22Rv1 (cell line): ENCODE measurements around the gene PKN1.

Source experiments
- ZFX ChIP-seq: fragments of 450-650 bp; IDR thresholded peaks from 2 replicates; pipeline ENCODE4 v1.6.1; 2017; ENCODE audit warnings: antibody characterized with exemption, borderline replicate concordance
- TF ChIP-seq, protein P1 (sequence below): fragments of 450-650 bp; IDR thresholded peaks from 2 replicates; pipeline ENCODE4 v1.5.1; 2017; ENCODE audit warnings: mild to moderate bottlenecking

DNA sequence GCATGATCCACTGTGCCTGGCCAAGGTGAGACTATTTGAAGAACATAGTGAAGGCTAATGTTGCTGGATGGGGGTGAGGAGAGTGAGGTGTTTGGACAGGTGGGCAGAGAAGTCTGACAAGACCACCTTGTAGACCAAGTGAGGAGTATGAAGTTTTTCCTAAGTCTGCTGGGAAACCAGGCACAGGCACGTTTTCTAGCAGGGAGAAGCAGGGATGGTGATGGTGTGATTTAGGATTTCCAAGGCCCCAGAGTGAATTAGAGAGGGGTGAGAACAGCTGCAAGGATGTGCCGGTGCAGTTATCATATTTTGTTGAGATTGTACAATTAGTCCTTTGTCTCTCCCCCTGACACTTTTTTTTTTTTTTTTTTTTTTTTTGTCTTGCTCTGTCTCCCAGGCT is 5.6 kb upstream of the PKN1 start:
- TF ChIP-seq, protein P1, sequence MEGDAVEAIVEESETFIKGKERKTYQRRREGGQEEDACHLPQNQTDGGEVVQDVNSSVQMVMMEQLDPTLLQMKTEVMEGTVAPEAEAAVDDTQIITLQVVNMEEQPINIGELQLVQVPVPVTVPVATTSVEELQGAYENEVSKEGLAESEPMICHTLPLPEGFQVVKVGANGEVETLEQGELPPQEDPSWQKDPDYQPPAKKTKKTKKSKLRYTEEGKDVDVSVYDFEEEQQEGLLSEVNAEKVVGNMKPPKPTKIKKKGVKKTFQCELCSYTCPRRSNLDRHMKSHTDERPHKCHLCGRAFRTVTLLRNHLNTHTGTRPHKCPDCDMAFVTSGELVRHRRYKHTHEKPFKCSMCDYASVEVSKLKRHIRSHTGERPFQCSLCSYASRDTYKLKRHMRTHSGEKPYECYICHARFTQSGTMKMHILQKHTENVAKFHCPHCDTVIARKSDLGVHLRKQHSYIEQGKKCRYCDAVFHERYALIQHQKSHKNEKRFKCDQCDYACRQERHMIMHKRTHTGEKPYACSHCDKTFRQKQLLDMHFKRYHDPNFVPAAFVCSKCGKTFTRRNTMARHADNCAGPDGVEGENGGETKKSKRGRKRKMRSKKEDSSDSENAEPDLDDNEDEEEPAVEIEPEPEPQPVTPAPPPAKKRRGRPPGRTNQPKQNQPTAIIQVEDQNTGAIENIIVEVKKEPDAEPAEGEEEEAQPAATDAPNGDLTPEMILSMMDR, result no peak
- TF ChIP-seq ZFX, result no peak
